A549 treated with GW870086 at 1 μM for 4 hours (cell line): ENCODE measurements around the gene PRKCA. TPM values are rescaled to one million over a fixed set of nuclear protein-coding genes. Genes with fewer than 3 reads are reported as not detected.

Experiments used
- total RNA-seq: library from RNA; stranded (reverse); fragments of 200-300 nt; extraction: Qiagen RNA extraction; gene quantifications from 5 replicates; pipeline ENCODE4 v1.2.3, GENCODE V29; 2022; ENCODE audit warnings: low read depth

The PRKCA gene
- total RNA-seq, result 35.7 to 53.9 TPM (median 47.6 TPM) in 5 replicates

GRCh38 chr17:66301864-66302741, at the start of gene PRKCA:
PRKCA (plus strand) TSS chr17:66302613.

GRCh38 chr17:66834919-66835454, 532.6 kb downstream of the PRKCA start, which contains the start of gene CACNG5:
CACNG5 (plus strand) TSS chr17:66835117; CDS start chr17:66877333, 42,216 bp downstream.

Other genes starting within 250 kb of the PRKCA start
- gene CEP112, start 110.5 kb upstream of the PRKCA start, total RNA-seq, result 4.5 to 6.0 TPM (median 5.4 TPM) in 5 replicates
- gene APOH, start 73.2 kb upstream of the PRKCA start, total RNA-seq, result 4.4 to 7.6 TPM (median 5.0 TPM) in 5 replicates